ENCODE measurements around the gene C7orf25.

- no peak for TF ChIP-seq POLR2A (IDR thresholded peaks at IDR 0.05)
- TF ChIP-seq CTCF (IDR thresholded peaks at IDR 0.05): no peak
- TF ChIP-seq POLR2AphosphoS5 (IDR thresholded peaks at IDR 0.05): no peak
- TF ChIP-seq EP300 (IDR thresholded peaks at IDR 0.05): no peak
Observed at GRCh38 chr7:42945821-42946626, 34.2 kb upstream of the C7orf25 start.
